HAP-1 (cell line): ENCODE data around the gene SPDYE3.
"Not testable (repeated sequence)": the region's sequence is repeated elsewhere in the genome, so short reads cannot be mapped to it uniquely, and the experiment has no call there.

Source experiments
- DNase-seq, 2 experiments: peaks; one replicate each; pipeline ENCODE4 v3.0.0-alpha.2; 2016 to 2020; ENCODE audit warnings: low spot score in 2 of 2
- H3K27me3 ChIP-seq: fragments of 250-450 bp; sonication (Bioruptor Pico); 2 replicates; pipeline ENCODE4 v1.5.1; 2020; ENCODE audit warnings: low read depth, mild to moderate bottlenecking, moderate library complexity
- H3K36me3 ChIP-seq: fragments of 250-450 bp; sonication (Bioruptor Pico); replicated peaks from 2 replicates; pipeline ENCODE4 v1.5.1; 2020; ENCODE audit warnings: mild to moderate bottlenecking
- H3K4me1 ChIP-seq: fragments of 250-450 bp; sonication (Bioruptor Pico); 2 replicates; pipeline ENCODE4 v1.5.1; 2020; ENCODE audit warnings: mild to moderate bottlenecking
- H3K4me3 ChIP-seq: fragments of 250-450 bp; sonication (Bioruptor Pico); 2 replicates; pipeline ENCODE4 v1.5.1; 2020; ENCODE audit warnings: mild to moderate bottlenecking, moderate library complexity
- H3K9me3 ChIP-seq: fragments of 250-450 bp; sonication (Bioruptor Pico); 2 replicates; pipeline ENCODE4 v1.5.1; 2020; ENCODE audit warnings: mild to moderate bottlenecking, moderate library complexity
- in situ Hi-C: fragments of 300-500 bp; cut with MboI; formaldehyde crosslinking; loops from 3 replicates; pipeline ENCODE4 v1.14.3; 2020; ENCODE audit warnings: low sequenced_read_pairs, inconsistent platforms, mixed read lengths

SPDYE3 gene

GRCh38 chr7:100307402-100307801 is at the start of gene SPDYE3:
Gene SPDYE3 (plus strand): TSS chr7:100307702. CDS start chr7:100307886, 184 bp downstream.
- H3K36me3 ChIP-seq, H3K4me1 ChIP-seq, in situ Hi-C loops, H3K4me3 ChIP-seq, H3K27me3 ChIP-seq, DNase-seq, H3K9me3 ChIP-seq: not testable (repeated sequence)

- H3K4me3 ChIP-seq, DNase-seq, H3K36me3 ChIP-seq, H3K9me3 ChIP-seq, H3K27me3 ChIP-seq, H3K4me1 ChIP-seq, in situ Hi-C loops: not testable (repeated sequence)
These were observed 47.5 kb upstream of the SPDYE3 start for GRCh38 chr7:100259984-100260383.

- H3K27me3 ChIP-seq, in situ Hi-C loops, H3K4me1 ChIP-seq, H3K9me3 ChIP-seq, DNase-seq, H3K36me3 ChIP-seq, H3K4me3 ChIP-seq: not testable (repeated sequence)
These were observed 44.6 kb upstream of the SPDYE3 start for GRCh38 chr7:100262896-100263295.

GRCh38 chr7:100264223-100264622 is 43.3 kb upstream of the SPDYE3 start:
- H3K4me1 ChIP-seq, H3K36me3 ChIP-seq, H3K9me3 ChIP-seq, H3K27me3 ChIP-seq, in situ Hi-C loops, H3K4me3 ChIP-seq, DNase-seq: not testable (repeated sequence)

- H3K36me3 ChIP-seq, in situ Hi-C loops, H3K4me1 ChIP-seq, H3K4me3 ChIP-seq, H3K9me3 ChIP-seq, H3K27me3 ChIP-seq: not testable (repeated sequence)
- peak in 1 of 2 experiments; percentile 36 for DNase-seq
These were observed 42.8 kb upstream of the SPDYE3 start for GRCh38 chr7:100264669-100265165.

- H3K36me3 ChIP-seq, in situ Hi-C loops, DNase-seq, H3K9me3 ChIP-seq, H3K4me1 ChIP-seq, H3K4me3 ChIP-seq, H3K27me3 ChIP-seq: not testable (repeated sequence)
These were observed 41.7 kb upstream of the SPDYE3 start for GRCh38 chr7:100265851-100266250.

GRCh38 chr7:100266576-100267354 is 40.7 kb upstream of the SPDYE3 start:
- H3K4me1 ChIP-seq, result no peaks in the 10 kb centered on the region
- H3K27me3 ChIP-seq, result no peaks in the 10 kb centered on the region
- no peak for DNase-seq
- in situ Hi-C loops, result no loop called here
- no peaks in the 10 kb centered on the region for H3K36me3 ChIP-seq
- H3K4me3 ChIP-seq, result no peak overlapping the region
- no peaks in the 10 kb centered on the region for H3K9me3 ChIP-seq

- H3K9me3 ChIP-seq, result no peaks in the 10 kb centered on the region
These were observed 39.9 kb upstream of the SPDYE3 start for GRCh38 chr7:100267648-100268047.

GRCh38 chr7:100268882-100269281 is 38.6 kb upstream of the SPDYE3 start:
- H3K36me3 ChIP-seq, H3K9me3 ChIP-seq, DNase-seq, H3K4me1 ChIP-seq, H3K27me3 ChIP-seq, H3K4me3 ChIP-seq, in situ Hi-C loops: not testable (repeated sequence)

More at GRCh38 chr7:100267648-100268047, 39.9 kb upstream of the SPDYE3 start:
- DNase-seq, result no peak
- Histone ChIP-seq H3K4me3 (no peak overlapping the region), H3K27me3 (no peaks in the 10 kb centered on the region), H3K4me1 (no peaks in the 10 kb centered on the region; the same call in 1 of the 2 replicates), H3K36me3 (no peaks in the 10 kb centered on the region)
- in situ Hi-C loops, result no loop called here

GRCh38 chr7:100269306-100270045 is 38.0 kb upstream of the SPDYE3 start:
- H3K4me3 ChIP-seq, DNase-seq, in situ Hi-C loops, H3K27me3 ChIP-seq, H3K36me3 ChIP-seq, H3K4me1 ChIP-seq, H3K9me3 ChIP-seq: not testable (repeated sequence)

GRCh38 chr7:100270046-100270918 is 37.2 kb upstream of the SPDYE3 start:
- DNase-seq, in situ Hi-C loops, H3K27me3 ChIP-seq, H3K4me1 ChIP-seq, H3K9me3 ChIP-seq, H3K36me3 ChIP-seq: not testable (repeated sequence)
- H3K4me3 ChIP-seq, result peak overlapping the region; percentile 46; the same call in 1 of the 2 replicates

GRCh38 chr7:100270941-100271593 is 36.4 kb upstream of the SPDYE3 start:
- H3K4me1 ChIP-seq, in situ Hi-C loops, H3K36me3 ChIP-seq, H3K27me3 ChIP-seq, H3K9me3 ChIP-seq: not testable (repeated sequence)
- peak overlapping the region; percentile 46 for H3K4me3 ChIP-seq
- peak in 1 of 2 experiments; percentile 38 for DNase-seq
